MCF 10A (cell line): ENCODE results near the gene USP10. TPM values are rescaled to one million over a fixed set of nuclear protein-coding genes. Genes with fewer than 3 reads are reported as not detected.

Experiments
- BruUV-seq: library from RNA; stranded (reverse); fragments of 400-500 nt; replicated peaks from 2 replicates; lab custom pipeline; 2021; lab: Mats Ljungman, UMichigan
- CTCF ChIA-PET: fragments of 300-600 bp; sonication (Branson Sonifier 250); formaldehyde crosslinking; extraction: SDS; loops from one replicate; lab custom pipeline; 2021; ENCODE audit warnings: antibody characterized with exemption, inconsistent platforms; lab: Yijun Ruan, JAX
- POLR2A ChIA-PET: fragments of 300-600, 350-650 bp; sonication (Branson Sonifier 250); formaldehyde crosslinking; extraction: SDS; loops from one replicate; lab custom pipeline; 2020; ENCODE audit warnings: antibody characterized with exemption, inconsistent platforms; lab: Yijun Ruan, JAX
- DNase-seq: peaks from one replicate; pipeline ENCODE4 v3.0.0-alpha.2; 2018; ENCODE audit not compliant: unreplicated experiment
- H3K27ac Mint-ChIP-seq: one replicate; pipeline ENCODE4 v1.8.0; 2022; ENCODE audit warnings: mild to moderate bottlenecking, low read depth, mixed read lengths; ENCODE audit not compliant: unreplicated experiment
- H3K27me3 Mint-ChIP-seq: one replicate; pipeline ENCODE4 v1.8.0; 2022; ENCODE audit warnings: mixed read lengths; ENCODE audit not compliant: insufficient read depth, unreplicated experiment
- H3K36me3 Mint-ChIP-seq: one replicate; pipeline ENCODE4 v1.8.0; 2022; ENCODE audit warnings: mild to moderate bottlenecking, moderate library complexity, mixed read lengths; ENCODE audit not compliant: insufficient read depth, unreplicated experiment
- H3K4me1 Mint-ChIP-seq: one replicate; pipeline ENCODE4 v1.8.0; 2022; ENCODE audit warnings: mixed read lengths; ENCODE audit not compliant: insufficient read depth, unreplicated experiment
- H3K4me3 Mint-ChIP-seq: one replicate; pipeline ENCODE4 v1.8.0; 2022; ENCODE audit warnings: mild to moderate bottlenecking, moderate library complexity, mixed read lengths; ENCODE audit not compliant: unreplicated experiment
- H3K9me3 Mint-ChIP-seq: one replicate; pipeline ENCODE4 v1.8.0; 2022; ENCODE audit warnings: mixed read lengths; ENCODE audit not compliant: unreplicated experiment
- CTCF ChIP-seq: fragments of 200-600 bp; IDR thresholded peaks from one replicate; pipeline ENCODE4 v1.8.0; 2022; ENCODE audit warnings: antibody characterized with exemption, mild to moderate bottlenecking; ENCODE audit not compliant: unreplicated experiment
- intact Hi-C: fragments of 100-400 bp; cut with micrococcal nuclease; formaldehyde crosslinking; loops from 2 replicates; pipeline ENCODE4 v1.14.1; 2022
- total RNA-seq: library from RNA; stranded (reverse); gene quantifications from 2 replicates; pipeline ENCODE4 v1.2.3, GENCODE V29; 2022

Gene USP10
- total RNA-seq, 1 experiment from 2014 or later: 129 TPM

- Mint-ChIP-seq H3K9me3 (no peaks in the 10 kb centered on the region), H3K4me3 (no peak overlapping the region), H3K27ac (no peak overlapping the region), H3K27me3 (no peaks in the 10 kb centered on the region), H3K4me1 (no peaks in the 10 kb centered on the region), H3K36me3 (peaks cover 28% of the 10 kb centered on the region)
- intact Hi-C loops: no loop called here
- no TSS peak for BruUV-seq
- no peak for TF ChIP-seq CTCF
- CTCF ChIA-PET: interaction anchor here (0.8 kb wide), 1 partner anchor 72 kb away, joined by 3 read pairs; no protein-coding TSS in a partner anchor
- DNase-seq: no peak
- POLR2A ChIA-PET: no interaction called here
Measured at GRCh38 chr16:84665843-84666242, 34.0 kb upstream of the USP10 start.

GRCh38 chr16:84667600-84668309 is 32.0 kb upstream of the USP10 start:
- no peak for DNase-seq
- ChIA-PET POLR2A (interaction anchor here (0.7 kb wide), 1 partner anchor 14 kb away, joined by 4 read pairs; no protein-coding TSS in a partner anchor), CTCF (interaction anchor here (0.6 kb wide), 2 partner anchors 45 to 163 kb away, joined by 3 read pairs; no protein-coding TSS in a partner anchor)
- no TSS peak for BruUV-seq
- TF ChIP-seq CTCF: no peak
- Mint-ChIP-seq H3K27ac (no peak overlapping the region), H3K4me1 (peaks cover 7% of the 10 kb centered on the region), H3K9me3 (no peaks in the 10 kb centered on the region), H3K27me3 (no peaks in the 10 kb centered on the region), H3K4me3 (no peak overlapping the region), H3K36me3 (peaks cover 20% of the 10 kb centered on the region)
- intact Hi-C loops: no loop called here

GRCh38 chr16:84670063-84670462 is 29.7 kb upstream of the USP10 start:
- Mint-ChIP-seq H3K4me3 (no peak overlapping the region), H3K4me1 (peaks cover 17% of the 10 kb centered on the region), H3K36me3 (peaks cover 6% of the 10 kb centered on the region), H3K27ac (no peak overlapping the region), H3K9me3 (no peaks in the 10 kb centered on the region), H3K27me3 (no peaks in the 10 kb centered on the region)
- POLR2A ChIA-PET: interaction anchor here (0.6 to 1.0 kb wide), 3 partner anchors 16 to 356 kb away, joined by 3 read pairs; no protein-coding TSS in a partner anchor
- intact Hi-C loops: no loop called here
- BruUV-seq: no TSS peak
- no peak for TF ChIP-seq CTCF
- no peak for DNase-seq
- CTCF ChIA-PET: interaction anchor here (0.6 to 1.6 kb wide), 5 partner anchors 49 to 240 kb away, joined by 3 to 13 read pairs (median 5); no protein-coding TSS in a partner anchor
